Measurements from ENCODE around the gene KIF1A.

- no peak for TF ChIP-seq TCF12 (IDR thresholded peaks at IDR 0.05; ENCODE audit: low read depth, low read length)
- TF ChIP-seq CTCF (IDR thresholded peaks at IDR 0.05; ENCODE audit: control extremely low read depth in 1 of 3, insufficient read depth in 1 of 3, low read depth in 1 of 3, low read length in 3 of 3), result no peak
- peak; percentile 51; the same call in 1 of the 2 replicates for TF ChIP-seq CREB1 (IDR thresholded peaks at IDR 0.05)
- no peak for TF ChIP-seq EZH2 (IDR thresholded peaks at IDR 0.05; ENCODE audit: low read depth, low read length, severe bottlenecking)
- TF ChIP-seq POLR2AphosphoS5 (IDR thresholded peaks at IDR 0.05; ENCODE audit: low read depth, low read length), result no peak
- TF ChIP-seq HDAC6 (IDR thresholded peaks at IDR 0.05; ENCODE audit: low read depth, low read length), result no peak
- TF ChIP-seq CEBPB (IDR thresholded peaks at IDR 0.05; ENCODE audit: low read depth, low read length), result no peak
Measured at GRCh38 chr2:240831594-240832204, 11.7 kb upstream of the KIF1A start.
